HG02973 (cell line): ENCODE measurements around the gene ADAMTSL3.
A peak's percentile ranks its signal among the peaks of the same experiment; 100 is the strongest.
"Not testable (repeated sequence)": the region's sequence is repeated elsewhere in the genome, so short reads cannot be mapped to it uniquely, and the experiment has no call there.

Experiments used
- ATAC-seq: cut with Tn5 transposase; IDR thresholded peaks from one replicate; pipeline ENCODE4 v1.9.1; 2021; ENCODE audit warnings: moderate library complexity; ENCODE audit not compliant: unreplicated experiment

ADAMTSL3 gene

GRCh38 chr15:84003791-84004503 is 350.0 kb downstream of the ADAMTSL3 start:
- ATAC-seq, result no peak

GRCh38 chr15:84006421-84006820 is 352.5 kb downstream of the ADAMTSL3 start:
- ATAC-seq, result no peak

- no peak for ATAC-seq
Measured at GRCh38 chr15:84009616-84010015, 355.7 kb downstream of the ADAMTSL3 start.

- no peak for ATAC-seq
Measured at GRCh38 chr15:84010246-84010645, 356.3 kb downstream of the ADAMTSL3 start.

- no peak for ATAC-seq
Measured at GRCh38 chr15:84016371-84016770, 362.4 kb downstream of the ADAMTSL3 start.

- no peak for ATAC-seq
Measured at GRCh38 chr15:84022516-84022915, 368.6 kb downstream of the ADAMTSL3 start.

GRCh38 chr15:84023636-84024035 is 369.7 kb downstream of the ADAMTSL3 start:
- no peak for ATAC-seq

- ATAC-seq, result no peak
Measured at GRCh38 chr15:84033793-84034553, 380.1 kb downstream of the ADAMTSL3 start.

- no peak for ATAC-seq
Measured at GRCh38 chr15:84034578-84035398, 380.9 kb downstream of the ADAMTSL3 start.

- peak; percentile 69 for ATAC-seq
Measured at GRCh38 chr15:84035399-84035766, 381.5 kb downstream of the ADAMTSL3 start.

GRCh38 chr15:84037301-84037700 is 383.4 kb downstream of the ADAMTSL3 start:
- no peak for ATAC-seq

GRCh38 chr15:84042434-84043056 is 388.6 kb downstream of the ADAMTSL3 start:
- ATAC-seq, result not testable (repeated sequence)

GRCh38 chr15:84046064-84046637 is 392.2 kb downstream of the ADAMTSL3 start:
- no peak for ATAC-seq

GRCh38 chr15:84049480-84049879 is 395.6 kb downstream of the ADAMTSL3 start:
- ATAC-seq, result not testable (repeated sequence)

GRCh38 chr15:84050076-84050475 is 396.2 kb downstream of the ADAMTSL3 start:
- ATAC-seq, result no peak

- not testable (repeated sequence) for ATAC-seq
Measured at GRCh38 chr15:84051146-84051545, 397.2 kb downstream of the ADAMTSL3 start.

GRCh38 chr15:84054544-84054943 is 400.6 kb downstream of the ADAMTSL3 start:
- ATAC-seq, result not testable (repeated sequence)

GRCh38 chr15:84057714-84058331 is 403.9 kb downstream of the ADAMTSL3 start:
- no peak for ATAC-seq

- not testable (repeated sequence) for ATAC-seq
Measured at GRCh38 chr15:84063674-84064073, 409.8 kb downstream of the ADAMTSL3 start.

- ATAC-seq, result not testable (repeated sequence)
Measured at GRCh38 chr15:84068674-84069073, 414.8 kb downstream of the ADAMTSL3 start.
